Transverse colon (tissue), 3 donors: ENCODE measurements around the gene AKAP1.

ENCODE experiments used
- POLR2A ChIP-seq: fragments of 450-650 bp; IDR thresholded peaks from one replicate; pipeline ENCODE4 v1.6.1; 2016; ENCODE audit warnings: antibody characterized with exemption, mild to moderate bottlenecking, moderate library complexity
- TF ChIP-seq, protein P1 (sequence below), 5 experiments: fragments of 200-600 bp in 3 of 5; fragments of 450-650 bp in 2 of 5; sonication (generic) in 3 of 5; IDR thresholded peaks; 1 replicate in 2 of 5; 2 replicates in 3 of 5; pipeline ENCODE4 v1.5.1; 2016 to 2017; ENCODE audit warnings: antibody characterized with exemption in 5 of 5, inconsistent platforms in 3 of 5, mild to moderate bottlenecking in 2 of 5, moderate library complexity in 1 of 5

DNA sequence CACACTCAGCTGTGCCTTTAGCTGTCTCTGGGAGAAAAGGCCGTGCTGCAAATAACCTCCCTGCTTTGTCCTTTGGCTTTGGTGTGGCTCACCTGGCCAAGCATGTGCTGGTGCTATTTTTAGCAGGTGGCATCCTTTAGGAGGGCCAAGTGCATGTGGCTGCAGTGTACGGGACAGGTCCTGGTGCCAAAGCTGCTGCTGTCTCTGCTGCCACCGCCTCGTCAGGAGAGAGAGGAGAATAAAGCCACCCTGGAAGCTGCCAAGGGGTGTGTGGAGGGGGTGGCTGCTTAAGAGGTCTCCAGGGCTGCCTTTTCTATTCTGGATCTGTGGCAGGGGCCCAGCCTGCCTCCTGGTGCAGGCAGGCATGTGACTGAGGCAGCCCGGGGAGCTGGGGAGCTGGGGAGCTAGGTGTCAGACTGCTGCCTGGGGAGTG lies 6.2 kb downstream of the AKAP1 start:
- TF ChIP-seq, protein P1, sequence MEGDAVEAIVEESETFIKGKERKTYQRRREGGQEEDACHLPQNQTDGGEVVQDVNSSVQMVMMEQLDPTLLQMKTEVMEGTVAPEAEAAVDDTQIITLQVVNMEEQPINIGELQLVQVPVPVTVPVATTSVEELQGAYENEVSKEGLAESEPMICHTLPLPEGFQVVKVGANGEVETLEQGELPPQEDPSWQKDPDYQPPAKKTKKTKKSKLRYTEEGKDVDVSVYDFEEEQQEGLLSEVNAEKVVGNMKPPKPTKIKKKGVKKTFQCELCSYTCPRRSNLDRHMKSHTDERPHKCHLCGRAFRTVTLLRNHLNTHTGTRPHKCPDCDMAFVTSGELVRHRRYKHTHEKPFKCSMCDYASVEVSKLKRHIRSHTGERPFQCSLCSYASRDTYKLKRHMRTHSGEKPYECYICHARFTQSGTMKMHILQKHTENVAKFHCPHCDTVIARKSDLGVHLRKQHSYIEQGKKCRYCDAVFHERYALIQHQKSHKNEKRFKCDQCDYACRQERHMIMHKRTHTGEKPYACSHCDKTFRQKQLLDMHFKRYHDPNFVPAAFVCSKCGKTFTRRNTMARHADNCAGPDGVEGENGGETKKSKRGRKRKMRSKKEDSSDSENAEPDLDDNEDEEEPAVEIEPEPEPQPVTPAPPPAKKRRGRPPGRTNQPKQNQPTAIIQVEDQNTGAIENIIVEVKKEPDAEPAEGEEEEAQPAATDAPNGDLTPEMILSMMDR (IDR thresholded peaks at IDR 0.05): no peak
- TF ChIP-seq POLR2A: no peak
